Panc1 (cell line): ENCODE data around the gene FNIP1. TPM values are rescaled to one million over a fixed set of nuclear protein-coding genes. Genes with fewer than 3 reads are reported as not detected.

Source experiments
- ATAC-seq: fragments of 200-7000 bp; cut with Tn5 transposase; 2 replicates; pipeline ENCODE4 v1.9.1; 2020; ENCODE audit warnings: mild to moderate bottlenecking, moderate library complexity
- BruUV-seq: library from RNA; stranded (reverse); fragments of 400-500 nt; replicated peaks from 2 replicates; lab custom pipeline; 2021; lab: Mats Ljungman, UMichigan
- CTCF ChIA-PET: fragments of 300-600 bp; sonication (Branson Sonifier 250); formaldehyde crosslinking; loops from one replicate; lab custom pipeline; 2022; ENCODE audit warnings: antibody characterized with exemption; lab: Charles Lee
- POLR2A ChIA-PET: fragments of 300-600 bp; sonication (Branson Sonifier 250); formaldehyde crosslinking; loops from one replicate; lab custom pipeline; 2022; ENCODE audit warnings: antibody characterized with exemption; lab: Charles Lee
- DNase-seq: peaks from one replicate; pipeline ENCODE4 v3.0.0-alpha.2; 2010; ENCODE audit warnings: low read depth, low spot score
- H3K27ac ChIP-seq: 2 replicates; pipeline ENCODE4 v1.5.1; 2011; ENCODE audit warnings: mild to moderate bottlenecking, low read length, inconsistent platforms
- H3K27me3 ChIP-seq: fragments of 200-500 bp; sonication (Bioruptor generic); 2 replicates; pipeline ENCODE4 v1.6.0; 2014; ENCODE audit warnings: low read length, inconsistent platforms; ENCODE audit not compliant: control insufficient read depth, insufficient read depth
- H3K36me3 ChIP-seq: fragments of 200-500 bp; sonication (Bioruptor generic); 2 replicates; pipeline ENCODE4 v1.5.1; 2014; ENCODE audit warnings: inconsistent platforms, mild to moderate bottlenecking, low read length, moderate library complexity; ENCODE audit not compliant: control insufficient read depth, insufficient read depth
- H3K4me1 ChIP-seq: 2 replicates; pipeline ENCODE4 v1.5.1; 2011; ENCODE audit warnings: inconsistent platforms, mild to moderate bottlenecking, low read length, moderate library complexity; ENCODE audit not compliant: control insufficient read depth, insufficient read depth
- H3K4me3 ChIP-seq, 2 experiments: 2 replicates each; pipeline ENCODE4 v1.5.1; 2011 to 2012; ENCODE audit warnings: low read depth in 2 of 2, low read length in 2 of 2, mild to moderate bottlenecking in 2 of 2, inconsistent platforms in 1 of 2, moderate library complexity in 1 of 2
- H3K9me3 ChIP-seq: fragments of 200-500 bp; sonication (Bioruptor generic); 2 replicates; pipeline ENCODE4 v1.5.1; 2014; ENCODE audit warnings: low read depth, mild to moderate bottlenecking, inconsistent platforms, low read length, moderate library complexity; ENCODE audit not compliant: control insufficient read depth, insufficient read depth
- CTCF ChIP-seq: fragments of 450-650 bp; IDR thresholded peaks from 2 replicates; pipeline ENCODE4 v1.5.1; 2017; ENCODE audit warnings: mild to moderate bottlenecking
- POLR2AphosphoS5 ChIP-seq: IDR thresholded peaks from 2 replicates; pipeline ENCODE4 v1.6.1; 2012; ENCODE audit warnings: mild to moderate bottlenecking, low read depth, low read length, moderate library complexity
- REST ChIP-seq, 2 experiments: IDR thresholded peaks; 2 replicates each; pipeline ENCODE4 v1.6.1; 2011 to 2012; ENCODE audit warnings: low read depth in 2 of 2, control low read depth in 1 of 2, low read length in 1 of 2, mild to moderate bottlenecking in 1 of 2, moderate library complexity in 1 of 2; ENCODE audit not compliant: insufficient read depth in 1 of 2
- SIN3A ChIP-seq: IDR thresholded peaks from 2 replicates; pipeline ENCODE4 v1.6.1; 2012; ENCODE audit warnings: low read depth, mild to moderate bottlenecking, low read length, moderate library complexity, borderline replicate concordance; ENCODE audit not compliant: insufficient read depth
- TCF7L2 ChIP-seq: IDR thresholded peaks from 2 replicates; pipeline ENCODE4 v1.6.1; 2011; ENCODE audit warnings: mild to moderate bottlenecking, low read depth, low read length, inconsistent platforms
- in situ Hi-C: cut with HindIII; loops from 2 replicates; pipeline ENCODE4 v1.10.0; 2016; ENCODE audit warnings: low sequenced_read_pairs, low pct_unique_long_range_greater_than_20kb
- intact Hi-C: fragments of 100-400 bp; cut with micrococcal nuclease; formaldehyde crosslinking; loops from one replicate; pipeline ENCODE4 v1.10.0; 2022; ENCODE audit not compliant: unreplicated experiment
- total RNA-seq: library from RNA; stranded (reverse); gene quantifications from one replicate; pipeline ENCODE4 v1.2.1, GENCODE V29; 2021; ENCODE audit not compliant: unreplicated experiment

The FNIP1 gene
- total RNA-seq, 1 experiment from 2014 or later: 48.3 TPM

- BruUV-seq: no TSS peak
- no peak overlapping the region for H3K4me3 ChIP-seq
- H3K36me3 ChIP-seq: no peaks in the 10 kb centered on the region
- ChIA-PET POLR2A (no interaction called here), CTCF (no interaction called here)
- no peak for DNase-seq
- H3K27ac ChIP-seq: no peak overlapping the region
- intact Hi-C loops (no loop called here), in situ Hi-C loops (no loop called here)
- peaks cover 13% of the 10 kb centered on the region for H3K4me1 ChIP-seq
- no peaks in the 10 kb centered on the region for H3K9me3 ChIP-seq
- no peak for ATAC-seq
- TF ChIP-seq REST (IDR thresholded peaks at IDR 0.05; ENCODE audit: insufficient read depth in 1 of 2, low read depth in 2 of 2, low read length in 1 of 2) (no peak), SIN3A (no peak), TCF7L2 (no peak)
- H3K27me3 ChIP-seq: no peaks in the 10 kb centered on the region
These were observed 10.8 kb downstream of the FNIP1 start for GRCh38 chr5:131786036-131786435.

- intact Hi-C loops: no loop called here
These were observed 12.9 kb downstream of the FNIP1 start for GRCh38 chr5:131783874-131784273.

More at GRCh38 chr5:131783874-131784273, 12.9 kb downstream of the FNIP1 start:
- Histone ChIP-seq H3K4me1 (peaks cover 13% of the 10 kb centered on the region), H3K27ac (no peak overlapping the region), H3K9me3 (no peaks in the 10 kb centered on the region), H3K4me3 (no peak overlapping the region), H3K27me3 (no peaks in the 10 kb centered on the region), H3K36me3 (no peaks in the 10 kb centered on the region)
- ATAC-seq (no peak), DNase-seq (no peak)
- ChIA-PET POLR2A (no interaction called here), CTCF (no interaction called here)
- no TSS peak for BruUV-seq
- in situ Hi-C loops: no loop called here
- TF ChIP-seq POLR2AphosphoS5 (no peak), CTCF (no peak), SIN3A (no peak), TCF7L2 (no peak), REST (IDR thresholded peaks at IDR 0.05; ENCODE audit: insufficient read depth in 1 of 2, low read depth in 2 of 2, low read length in 1 of 2) (no peak)
